GM21576 (cell line): Measurements from ENCODE around the gene TSPAN3.

Experiments
- ATAC-seq: cut with Tn5 transposase; IDR thresholded peaks from one replicate; pipeline ENCODE4 v1.9.1; 2021; ENCODE audit warnings: mild to moderate bottlenecking, moderate library complexity; ENCODE audit not compliant: unreplicated experiment

TSPAN3 gene

GRCh38 chr15:77025083-77025901, 45.6 kb downstream of the TSPAN3 start:
- ATAC-seq, result no peak

GRCh38 chr15:77024273-77025082, 46.4 kb downstream of the TSPAN3 start:
- ATAC-seq, result no peak

- no peak for ATAC-seq
These were observed 47.2 kb downstream of the TSPAN3 start for GRCh38 chr15:77023576-77024272.

GRCh38 chr15:77022646-77023575, 48.0 kb downstream of the TSPAN3 start:
- ATAC-seq, result no peak

GRCh38 chr15:77021803-77022381, 49.0 kb downstream of the TSPAN3 start:
- ATAC-seq, result no peak

GRCh38 chr15:77021088-77021481, 49.8 kb downstream of the TSPAN3 start:
- no peak for ATAC-seq

GRCh38 chr15:77020348-77021087, 50.4 kb downstream of the TSPAN3 start:
- ATAC-seq, result no peak

GRCh38 chr15:77019521-77020331, 51.2 kb downstream of the TSPAN3 start:
- ATAC-seq, result no peak

- ATAC-seq, result no peak
These were observed 52.0 kb downstream of the TSPAN3 start for GRCh38 chr15:77018796-77019505.

GRCh38 chr15:77017761-77018720, 52.9 kb downstream of the TSPAN3 start:
- no peak for ATAC-seq

- no peak for ATAC-seq
These were observed 53.7 kb downstream of the TSPAN3 start for GRCh38 chr15:77017091-77017660.

GRCh38 chr15:77016321-77016695, 54.6 kb downstream of the TSPAN3 start:
- no peak for ATAC-seq

- ATAC-seq, result no peak
These were observed 55.1 kb downstream of the TSPAN3 start for GRCh38 chr15:77015646-77016320.

- ATAC-seq, result no peak
These were observed 56.5 kb downstream of the TSPAN3 start for GRCh38 chr15:77014132-77015081.

- no peak for ATAC-seq
These were observed 57.2 kb downstream of the TSPAN3 start for GRCh38 chr15:77013776-77014131.
